H1 (cell line): ENCODE data around the gene ZNF469. TPM values are rescaled to one million over a fixed set of nuclear protein-coding genes. Genes with fewer than 3 reads are reported as not detected.

Source experiments
- CTCF ChIA-PET: fragments of 300-600 bp; sonication (Branson Sonifier 250); formaldehyde crosslinking; loops from one replicate; lab custom pipeline; 2021; ENCODE audit not compliant: partially characterized antibody; lab: Charles Lee
- POLR2A ChIA-PET: fragments of 300-600 bp; sonication (Branson Sonifier 250); formaldehyde crosslinking; loops from one replicate; lab custom pipeline; 2021; ENCODE audit warnings: inconsistent platforms; ENCODE audit not compliant: partially characterized antibody; lab: Charles Lee
- DNase-seq, 2 experiments: peaks; one replicate each; pipeline versions ENCODE4 v3.0.0 to v3.0.0-alpha.2; 2010 to 2022; ENCODE audit warnings: low spot score in 2 of 2, low read depth in 1 of 2, mixed read lengths in 1 of 2
- FAIRE-seq: peaks from 2 replicates; lab custom pipeline; 2011; peaks lifted over from hg19 to GRCh38; lab: Jason Lieb, UNC
- H2AFZ ChIP-seq: 2 replicates; pipeline ENCODE4 v1.8.1; 2012; ENCODE audit warnings: low read length, inconsistent platforms
- H2AK5ac ChIP-seq: 2 replicates; pipeline ENCODE4 v1.6.1; 2013; ENCODE audit warnings: low read depth, low read length
- H2BK120ac ChIP-seq: replicated peaks from 2 replicates; pipeline ENCODE3; 2013; ENCODE audit warnings: low read depth, low read length, inconsistent platforms
- H2BK12ac ChIP-seq: 2 replicates; pipeline ENCODE4 v1.6.1; 2013; ENCODE audit warnings: low read depth, low read length
- H2BK15ac ChIP-seq: 2 replicates; pipeline ENCODE4 v1.6.1; 2013; ENCODE audit warnings: low read length
- H2BK20ac ChIP-seq: 2 replicates; pipeline ENCODE4 v1.6.1; 2013; ENCODE audit warnings: low read length
- H2BK5ac ChIP-seq: 2 replicates; pipeline ENCODE4 v1.6.1; 2013; ENCODE audit warnings: low read depth, low read length
- H3K14ac ChIP-seq: 2 replicates; pipeline ENCODE4 v1.6.1; 2013; ENCODE audit warnings: inconsistent platforms; ENCODE audit not compliant: insufficient read length
- H3K18ac ChIP-seq: 2 replicates; pipeline ENCODE4 v1.6.1; 2013; ENCODE audit warnings: low read length; ENCODE audit errors: extremely low read depth
- H3K23ac ChIP-seq: 2 replicates; pipeline ENCODE4 v1.6.1; 2013; ENCODE audit warnings: inconsistent platforms; ENCODE audit not compliant: insufficient read length
- H3K23me2 ChIP-seq: 2 replicates; pipeline ENCODE4 v1.6.1; 2013; ENCODE audit warnings: low read depth, low read length
- H3K27ac ChIP-seq: 2 replicates; pipeline ENCODE4 v1.6.1; 2011; ENCODE audit warnings: low read depth, low read length, inconsistent platforms
- H3K27me3 ChIP-seq, 4 experiments: replicated peaks in 1 of 4; 1 replicate in 1 of 4; 2 replicates in 3 of 4; pipeline versions ENCODE4 v1.6.1 to v1.8.1; 2011 to 2013; ENCODE audit warnings: low read length in 3 of 4, mild to moderate bottlenecking in 3 of 4, inconsistent platforms in 2 of 4, mixed read lengths in 2 of 4, moderate library complexity in 1 of 4; ENCODE audit not compliant: control insufficient read depth in 3 of 4, insufficient read depth in 3 of 4; ENCODE audit errors: extremely low read depth in 1 of 4
- H3K36me3 ChIP-seq, 4 experiments: 2 replicates each; pipeline versions ENCODE4 v1.6.1 to v1.8.1; 2011 to 2013; ENCODE audit warnings: mild to moderate bottlenecking in 4 of 4, low read length in 3 of 4, moderate library complexity in 2 of 4, control low read depth in 1 of 4, inconsistent platforms in 1 of 4; ENCODE audit not compliant: insufficient read depth in 4 of 4, control insufficient read depth in 2 of 4
- H3K4ac ChIP-seq: replicated peaks from 2 replicates; pipeline ENCODE3; 2013; ENCODE audit warnings: low read length, low read depth, mixed read lengths, inconsistent platforms; ENCODE audit not compliant: insufficient read length
- H3K4me1 ChIP-seq, 4 experiments: replicated peaks in 1 of 4; 1 replicate in 1 of 4; 2 replicates in 3 of 4; pipeline versions ENCODE4 v1.6.1 to v1.8.1; 2011 to 2013; ENCODE audit warnings: low read length in 3 of 4, inconsistent platforms in 2 of 4, mixed read lengths in 1 of 4; ENCODE audit not compliant: insufficient read depth in 4 of 4, control insufficient read depth in 3 of 4
- H3K4me2 ChIP-seq, 2 experiments: 2 replicates each; pipeline versions ENCODE4 v1.6.1 to v1.8.1; 2011 to 2013; ENCODE audit warnings: low read depth in 2 of 2, low read length in 2 of 2, control low read depth in 1 of 2, inconsistent platforms in 1 of 2, mild to moderate bottlenecking in 1 of 2; ENCODE audit not compliant: insufficient read depth in 1 of 2
- H3K4me3 ChIP-seq, 4 experiments: fragments of 200-600, 300-600 bp in 1 of 4; sonication (generic), shearing (Covaris generic), sonication (Bioruptor Twin) in 1 of 4; 2 replicates each; pipeline versions ENCODE4 v1.5.1 to v1.8.1; 2011 to 2016; ENCODE audit warnings: low read length in 4 of 4, low read depth in 3 of 4, control low read depth in 2 of 4, inconsistent platforms in 2 of 4, mild to moderate bottlenecking in 2 of 4, mixed read lengths in 1 of 4, moderate library complexity in 1 of 4; ENCODE audit not compliant: insufficient read depth in 2 of 4; ENCODE audit errors: extremely low read depth in 1 of 4
- H3K56ac ChIP-seq: replicated peaks from 2 replicates; pipeline ENCODE3; 2013; ENCODE audit warnings: low read depth, mild to moderate bottlenecking, mixed read lengths, low read length, inconsistent platforms; ENCODE audit not compliant: insufficient read length
- H3K79me1 ChIP-seq: 2 replicates; pipeline ENCODE4 v1.6.1; 2013; ENCODE audit warnings: low read depth, low read length, control low read depth
- H3K79me2 ChIP-seq, 2 experiments: 2 replicates each; pipeline versions ENCODE4 v1.6.1 to v1.8.1; 2012 to 2013; ENCODE audit warnings: low read length in 2 of 2, mild to moderate bottlenecking in 2 of 2, inconsistent platforms in 1 of 2; ENCODE audit not compliant: insufficient read depth in 2 of 2, control insufficient read depth in 1 of 2
- H3K9ac ChIP-seq, 4 experiments: replicated peaks in 1 of 4; 1 replicate in 1 of 4; 2 replicates in 3 of 4; pipeline versions ENCODE4 v1.6.1 to v1.8.1; 2011 to 2013; ENCODE audit warnings: low read depth in 3 of 4, low read length in 3 of 4, control low read depth in 2 of 4, mild to moderate bottlenecking in 2 of 4, moderate library complexity in 2 of 4, inconsistent platforms in 1 of 4; ENCODE audit errors: extremely low read depth in 1 of 4
- H3K9me3 ChIP-seq, 2 experiments: 2 replicates each; pipeline versions ENCODE4 v1.6.1 to v1.8.1; 2012 to 2013; ENCODE audit warnings: mild to moderate bottlenecking in 2 of 2, moderate library complexity in 2 of 2, control low read depth in 1 of 2, inconsistent platforms in 1 of 2, low read depth in 1 of 2, low read length in 1 of 2, mixed read lengths in 1 of 2; ENCODE audit not compliant: insufficient read depth in 2 of 2
- H4K20me1 ChIP-seq, 2 experiments: replicated peaks in 1 of 2; 2 replicates each; pipeline versions ENCODE3 to v1.8.1; 2011 to 2013; ENCODE audit warnings: inconsistent platforms in 2 of 2, low read length in 2 of 2, mild to moderate bottlenecking in 1 of 2; ENCODE audit not compliant: insufficient read depth in 2 of 2, control insufficient read depth in 1 of 2
- H4K5ac ChIP-seq: 2 replicates; pipeline ENCODE4 v1.6.1; 2013; ENCODE audit warnings: low read length, low read depth, mixed read lengths, inconsistent platforms; ENCODE audit not compliant: insufficient read length
- H4K8ac ChIP-seq: 2 replicates; pipeline ENCODE4 v1.8.0; 2013; ENCODE audit warnings: mild to moderate bottlenecking, moderate library complexity, low read length, inconsistent platforms; ENCODE audit not compliant: insufficient read depth; ENCODE audit errors: extremely low read depth
- H4K91ac ChIP-seq: replicated peaks from 2 replicates; pipeline ENCODE3; 2013; ENCODE audit warnings: low read length, mixed read lengths, inconsistent platforms; ENCODE audit not compliant: insufficient read length
- ASH2L ChIP-seq: fragments of 200-600, 300-600 bp; sonication (generic); IDR thresholded peaks from one replicate; pipeline ENCODE4 v1.7.1; 2017; ENCODE audit warnings: low read length
- JUND ChIP-seq: IDR thresholded peaks from 2 replicates; pipeline ENCODE4 v1.6.1; 2011; ENCODE audit warnings: mild to moderate bottlenecking, improper control_type of control experiment, low read length
- PHF8 ChIP-seq: fragments of 200-600 bp; sonication (generic); conservative IDR thresholded peaks from 2 replicates; pipeline ENCODE4 v1.7.1; 2012; ENCODE audit warnings: low read depth, mild to moderate bottlenecking, inconsistent platforms, low read length, moderate library complexity
- RNF2 ChIP-seq: fragments of 200-900, 300-1000 bp; sonication (generic); IDR thresholded peaks from 2 replicates; pipeline ENCODE4 v1.7.1; 2016; ENCODE audit warnings: borderline replicate concordance, low read depth, mild to moderate bottlenecking, antibody characterized with exemption, low read length; ENCODE audit not compliant: poor library complexity, severe bottlenecking; ENCODE audit errors: missing control alignments
- RXRA ChIP-seq: IDR thresholded peaks from 2 replicates; pipeline ENCODE4 v1.6.1; 2011; ENCODE audit warnings: low read depth, mild to moderate bottlenecking, low read length, moderate library complexity; ENCODE audit not compliant: insufficient read depth
- SP2 ChIP-seq: IDR thresholded peaks from 2 replicates; pipeline ENCODE4 v1.6.1; 2012; ENCODE audit warnings: mild to moderate bottlenecking, low read length, inconsistent platforms
- SP4 ChIP-seq: IDR thresholded peaks from 2 replicates; pipeline ENCODE4 v1.6.1; 2012; ENCODE audit warnings: low read length, inconsistent platforms
- SUZ12 ChIP-seq: fragments of 200-600 bp; sonication (generic); IDR thresholded peaks from 2 replicates; pipeline ENCODE4 v1.6.1; 2012; ENCODE audit warnings: mild to moderate bottlenecking, inconsistent platforms, low read length, moderate library complexity, mixed read lengths
- ZNF274 ChIP-seq: IDR thresholded peaks from 2 replicates; pipeline ENCODE4 v1.7.0; 2012; ENCODE audit warnings: low read length, borderline replicate concordance; ENCODE audit errors: extremely low read depth
- WGBS, 2 experiments: shearing (Covaris generic) in 1 of 2; methylation state at CpG; one replicate each; pipeline versions ENCODE4 v1.1.6 to v1.1.7; 2013 to 2015; ENCODE audit warnings: low lambda C conversion rate in 2 of 2, mixed read lengths in 2 of 2, inconsistent platforms in 1 of 2, low coverage in 1 of 2, missing lambda C conversion rate in 1 of 2; ENCODE audit not compliant: insufficient replicate concordance in 2 of 2, insufficient coverage in 1 of 2, insufficient read length in 1 of 2; ENCODE audit errors: extremely low coverage in 1 of 2, missing lambda C conversion rate in 1 of 2; 5-methylcytosine and 5-hydroxymethylcytosine counted together
- polyA plus RNA-seq, 7 experiments: library from polyadenylated mRNA; depleted of rRNA in 3 of 7; stranded (reverse) in 5 of 7; unstranded in 2 of 7; fragments of >200 nt in 5 of 7; fragments of 200-250 nt in 2 of 7; gene quantifications; 1 replicate in 5 of 7; 2 replicates in 1 of 7; 4 replicates in 1 of 7; pipeline versions ENCODE4 v1.2.1 to v1.2.3, GENCODE V29; 2011 to 2013; ENCODE audit warnings: missing spikeins in 2 of 7, mixed read lengths in 2 of 7
- total RNA-seq: library from RNA; stranded (reverse); fragmentation: NEBNext Ultra II Directional; extraction: Animal tissue kit (Norgen Biotek cat#: 25700); gene quantifications from 2 replicates; pipeline ENCODE4 v1.2.1, GENCODE V29; 2021
- TF ChIP-seq, protein P1 (sequence below): IDR thresholded peaks from 2 replicates; pipeline ENCODE4 v1.6.1; 2011; ENCODE audit warnings: low read depth, mild to moderate bottlenecking, low read length; ENCODE audit not compliant: insufficient read depth
- TF ChIP-seq, protein P2 (sequence below): IDR thresholded peaks from 2 replicates; pipeline ENCODE4 v1.6.1; 2012; ENCODE audit warnings: low read length, inconsistent platforms

The ZNF469 gene
- total and polyA plus RNA-seq, 2 of the 8 experiments (the other 6 are each of a cell fraction or from before 2014, with no cell fraction given) = 0.30 to 1.8 TPM

DNA sequence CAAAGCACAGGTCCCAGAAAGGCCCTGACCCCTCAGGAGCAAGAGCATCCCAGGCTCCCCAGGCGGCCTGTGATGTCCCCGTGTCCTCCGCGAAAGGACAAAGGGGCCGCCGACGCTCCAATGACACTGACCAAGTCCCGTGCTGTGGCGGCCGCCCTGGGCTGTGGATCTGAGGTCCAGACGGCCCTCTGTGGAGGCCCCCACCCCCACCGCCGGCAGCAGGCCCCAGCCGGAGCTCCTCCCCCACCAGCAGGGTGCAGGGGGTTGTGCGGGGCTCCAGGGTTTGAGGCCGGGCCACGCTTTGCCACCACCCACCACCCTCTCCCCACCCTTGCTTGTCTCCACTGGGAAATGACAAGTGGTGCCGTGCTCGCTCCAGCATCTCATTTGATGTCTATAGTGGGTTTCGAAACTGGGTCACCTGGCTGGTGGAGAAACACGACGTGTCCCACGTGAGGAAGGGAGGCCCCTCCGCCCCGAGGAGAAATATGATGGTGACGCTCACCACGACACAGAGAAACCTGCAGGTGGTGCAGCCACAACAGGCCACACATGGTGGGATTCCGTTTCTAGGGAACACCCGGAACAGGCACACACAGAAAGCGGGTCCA, 31.2 kb upstream of the ZNF469 start:
- H3K9me3 ChIP-seq = no peaks in the 10 kb centered on the region
- H2BK15ac ChIP-seq = no peak overlapping the region
- no peak overlapping the region for H3K18ac ChIP-seq
- 86% methylated on average over 20 of the region's 30 CpGs; no CpG with 5 or more reads in 1 of the 2 experiments for WGBS, 2 experiments
- no peak overlapping the region for H4K91ac ChIP-seq
- no peak overlapping the region for H3K56ac ChIP-seq
- no peak overlapping the region for H2BK20ac ChIP-seq
- H3K9ac ChIP-seq = no peak overlapping the region
- H3K27me3 ChIP-seq = no peaks in the 10 kb centered on the region
- H2BK5ac ChIP-seq = no peak overlapping the region
- ChIA-PET CTCF (interaction anchor here (1.0 kb wide), 1 partner anchor 14 kb away, joined by 3 read pairs; no protein-coding TSS in a partner anchor), POLR2A (no interaction called here)
- no peak overlapping the region for H3K23ac ChIP-seq
- H2AFZ ChIP-seq = no peak overlapping the region
- no peak overlapping the region for H3K4me2 ChIP-seq
- no peak overlapping the region for H4K5ac ChIP-seq
- peaks cover 0 to 4% (median 0%) of the 10 kb centered on the region in 4 experiments; a peak in 1 of 7 replicates for H3K4me1 ChIP-seq
- H3K4ac ChIP-seq = no peak overlapping the region
- no peak overlapping the region for H4K8ac ChIP-seq
- FAIRE-seq (no peak), DNase-seq (no peak)
- peaks cover 4% of the 10 kb centered on the region; the same call in 1 of the 2 replicates for H3K23me2 ChIP-seq
- no peak overlapping the region for H3K27ac ChIP-seq
- H2AK5ac ChIP-seq = no peak overlapping the region
- H3K79me1 ChIP-seq = 0 out of 2 replicates have a peak, but pooled peaks cover 2% of the 10 kb centered on the region
- H3K36me3 ChIP-seq = no peaks in the 10 kb centered on the region; a peak in 1 of 8 replicates
- no peak overlapping the region for H2BK120ac ChIP-seq
- no peaks in the 10 kb centered on the region for H3K79me2 ChIP-seq
- H4K20me1 ChIP-seq = peaks cover 0 to 7% of the 10 kb centered on the region in 2 experiments
- H3K4me3 ChIP-seq = no peak overlapping the region
- no peak overlapping the region for H3K14ac ChIP-seq
- no peak overlapping the region for H2BK12ac ChIP-seq
- TF ChIP-seq PHF8 = no peak
- no peak for TF ChIP-seq ZNF274
- no peak for TF ChIP-seq JUND
- TF ChIP-seq SP2 = no peak
- TF ChIP-seq RNF2 = no peak
- TF ChIP-seq, protein P1, sequence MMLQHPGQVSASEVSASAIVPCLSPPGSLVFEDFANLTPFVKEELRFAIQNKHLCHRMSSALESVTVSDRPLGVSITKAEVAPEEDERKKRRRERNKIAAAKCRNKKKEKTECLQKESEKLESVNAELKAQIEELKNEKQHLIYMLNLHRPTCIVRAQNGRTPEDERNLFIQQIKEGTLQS = no peak
- no peak for TF ChIP-seq RXRA
- no peak for TF ChIP-seq SP4
- no peak for TF ChIP-seq ASH2L
- no peak for TF ChIP-seq SUZ12
- TF ChIP-seq, protein P2, sequence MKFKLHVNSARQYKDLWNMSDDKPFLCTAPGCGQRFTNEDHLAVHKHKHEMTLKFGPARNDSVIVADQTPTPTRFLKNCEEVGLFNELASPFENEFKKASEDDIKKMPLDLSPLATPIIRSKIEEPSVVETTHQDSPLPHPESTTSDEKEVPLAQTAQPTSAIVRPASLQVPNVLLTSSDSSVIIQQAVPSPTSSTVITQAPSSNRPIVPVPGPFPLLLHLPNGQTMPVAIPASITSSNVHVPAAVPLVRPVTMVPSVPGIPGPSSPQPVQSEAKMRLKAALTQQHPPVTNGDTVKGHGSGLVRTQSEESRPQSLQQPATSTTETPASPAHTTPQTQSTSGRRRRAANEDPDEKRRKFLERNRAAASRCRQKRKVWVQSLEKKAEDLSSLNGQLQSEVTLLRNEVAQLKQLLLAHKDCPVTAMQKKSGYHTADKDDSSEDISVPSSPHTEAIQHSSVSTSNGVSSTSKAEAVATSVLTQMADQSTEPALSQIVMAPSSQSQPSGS = no peak
